ENCODE results near the gene SH3TC1.

Gene SH3TC1

GRCh38 chr4:8228319-8229250, 29.5 kb downstream of the SH3TC1 start:
- peak; percentile 37 to 53 (median 44) for DNase-seq (ENCODE audit: low read depth in 3 of 3, low spot score in 1 of 3)

DNA sequence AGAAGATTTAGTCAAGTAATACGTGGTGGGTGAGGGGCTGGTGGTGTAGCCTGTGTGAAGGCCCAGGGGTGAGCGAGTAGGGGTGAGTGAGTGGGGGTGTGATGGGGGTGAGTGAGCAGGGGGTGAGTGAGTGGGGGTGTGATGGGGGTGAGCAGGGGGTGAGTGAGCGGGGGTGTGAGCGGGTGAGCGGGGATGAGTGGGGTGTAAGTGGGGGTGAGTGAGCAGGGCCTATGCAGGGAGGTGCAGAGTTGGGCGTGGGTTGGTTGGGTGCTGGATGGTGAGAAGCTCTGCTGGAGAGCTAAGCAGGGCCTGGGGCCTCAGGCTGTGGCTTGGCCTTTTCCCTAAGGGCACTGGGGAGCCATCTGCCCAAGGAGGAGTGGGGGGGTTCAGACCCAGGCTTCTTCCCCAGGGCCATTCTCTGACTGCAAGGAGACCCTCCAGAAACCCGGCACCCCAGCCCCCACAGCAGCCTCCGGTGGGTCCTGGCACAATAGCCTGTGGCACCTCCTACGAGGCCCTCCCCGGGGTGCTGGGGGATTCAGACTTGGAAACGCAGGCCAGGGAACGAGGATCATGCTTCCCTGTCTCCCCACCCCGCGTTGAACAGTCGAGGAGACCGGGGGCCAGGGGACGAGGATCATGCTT, 30.4 kb downstream of the SH3TC1 start:
- peak in 1 of 3 donors; percentile 8 for DNase-seq (ENCODE audit: low read depth in 3 of 3, low spot score in 1 of 3)

DNA sequence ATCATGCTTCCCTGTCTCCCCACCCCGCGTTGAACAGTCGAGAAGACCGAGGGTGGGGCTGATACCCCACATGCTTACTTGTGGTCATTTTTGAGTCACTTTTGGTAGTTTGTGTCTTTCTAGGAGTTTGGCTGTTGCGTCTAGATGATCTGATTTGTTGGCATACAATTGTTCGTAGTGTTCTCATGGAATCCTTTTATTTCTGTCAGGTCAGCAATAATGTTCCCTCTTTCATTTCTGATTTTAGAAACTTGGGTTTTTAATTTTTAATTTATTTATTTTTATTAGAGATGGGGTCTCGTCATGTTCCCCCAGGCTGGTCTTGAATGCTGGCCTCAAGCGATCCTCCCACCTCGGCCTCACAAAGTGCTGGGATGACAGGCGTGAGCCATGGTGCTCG, 30.9 kb downstream of the SH3TC1 start:
- no peak for DNase-seq (ENCODE audit: low read depth in 3 of 3, low spot score in 1 of 3)

DNA sequence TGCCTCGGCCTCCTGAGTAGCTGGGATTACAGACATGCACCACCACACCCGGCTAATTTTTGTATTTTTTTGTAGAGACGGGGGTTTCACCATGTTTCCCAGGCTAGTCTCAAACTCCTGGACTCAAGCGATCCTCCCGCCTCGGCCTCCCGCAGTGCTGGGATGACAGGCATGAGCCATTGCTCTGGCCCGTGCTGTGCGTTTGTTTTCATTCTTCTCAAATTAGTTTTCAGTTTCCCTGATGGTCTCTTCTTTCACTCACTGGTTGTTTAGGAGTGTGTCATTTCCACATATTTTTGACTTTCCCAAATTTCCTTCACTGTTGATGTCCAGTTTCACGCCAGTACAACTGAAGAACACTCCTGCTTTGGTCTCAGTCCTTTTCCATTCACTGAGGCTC, 31.8 kb downstream of the SH3TC1 start:
- no peak for DNase-seq (ENCODE audit: low read depth in 3 of 3, low spot score in 1 of 3)

GRCh38 chr4:8231551-8232049, 32.5 kb downstream of the SH3TC1 start:
- DNase-seq (ENCODE audit: low read depth in 3 of 3, low spot score in 1 of 3), result no peak

GRCh38 chr4:8232748-8233147, 33.7 kb downstream of the SH3TC1 start:
- no peak for DNase-seq (ENCODE audit: low read depth in 3 of 3, low spot score in 1 of 3)

DNA sequence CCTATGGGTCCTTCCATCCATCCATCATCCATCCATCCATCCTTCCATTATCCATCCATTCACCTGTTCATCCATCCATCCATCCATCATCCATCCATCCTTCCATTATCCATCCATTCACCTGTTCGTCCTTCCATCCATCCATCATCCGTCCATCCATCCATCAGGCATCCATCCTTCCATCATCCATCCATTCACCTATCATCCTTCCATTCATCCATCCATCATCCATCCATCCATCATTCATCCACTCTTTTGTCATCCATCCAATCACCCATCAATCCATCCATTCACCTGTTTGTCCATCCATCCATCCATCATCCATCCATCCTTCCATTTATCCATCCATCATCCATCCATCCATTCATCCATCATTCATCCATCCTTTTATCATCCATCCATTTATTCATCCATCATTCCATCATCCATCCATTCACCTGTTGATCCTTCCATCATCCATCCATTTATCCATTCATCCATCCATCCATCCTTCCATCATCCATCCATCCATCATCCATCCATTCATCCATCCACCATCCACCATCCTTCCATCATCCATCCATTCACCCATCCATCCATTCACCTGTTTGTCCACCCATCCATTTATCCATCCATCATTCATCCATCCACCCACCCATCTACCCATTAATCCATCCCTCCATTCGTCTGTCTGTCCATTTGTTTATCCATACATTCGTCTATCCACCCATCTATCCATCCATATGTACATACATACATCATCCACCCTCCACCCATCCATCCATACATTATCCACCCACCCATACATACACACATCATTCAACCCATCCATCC, 34.8 kb downstream of the SH3TC1 start:
- no peak for DNase-seq (ENCODE audit: low read depth in 3 of 3, low spot score in 1 of 3)

DNA sequence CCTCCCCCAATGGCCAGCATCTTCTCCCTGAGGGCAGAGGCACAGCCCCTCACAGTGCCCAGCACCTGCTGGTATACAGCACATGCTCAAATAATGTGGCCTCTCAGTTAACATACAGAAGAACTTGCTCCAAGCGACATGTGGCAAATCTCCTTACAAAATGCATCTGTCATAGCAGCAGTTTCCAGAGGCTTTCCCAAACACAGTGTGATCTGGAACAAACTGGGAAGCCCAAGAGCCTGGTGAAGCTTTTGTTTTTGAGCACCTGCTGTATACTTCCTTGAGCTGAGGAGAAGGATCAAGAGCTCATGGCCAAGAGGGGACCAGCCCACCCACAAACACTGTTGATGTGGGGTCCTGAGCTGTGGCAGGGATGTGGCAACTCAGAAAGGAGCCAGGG, 35.6 kb downstream of the SH3TC1 start:
- no peak for DNase-seq (ENCODE audit: low read depth in 3 of 3, low spot score in 1 of 3)

DNA sequence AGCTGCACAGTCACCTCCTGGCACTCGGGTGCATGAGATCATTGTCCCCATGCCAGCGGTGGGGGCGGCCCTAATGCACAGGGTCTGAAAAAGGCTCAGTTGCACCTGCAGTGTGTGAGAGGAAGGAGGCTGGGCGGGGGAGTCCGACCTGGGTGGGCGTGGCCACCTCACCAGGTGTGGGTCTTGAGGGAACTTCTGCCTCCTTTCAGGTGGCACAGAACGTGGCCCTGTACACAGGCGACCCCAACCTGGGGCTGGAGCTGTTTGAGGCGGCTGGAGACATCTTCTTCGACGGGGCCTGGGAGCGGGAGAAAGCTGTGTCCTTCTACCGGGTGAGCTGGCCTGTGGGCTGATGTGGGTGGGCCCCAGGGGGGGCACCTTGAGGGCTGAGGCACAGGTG, 36.1 kb downstream of the SH3TC1 start:
- no peak for DNase-seq (ENCODE audit: low read depth in 3 of 3, low spot score in 1 of 3)

GRCh38 chr4:8235686-8236085, 36.6 kb downstream of the SH3TC1 start:
- no peak for DNase-seq (ENCODE audit: low read depth in 3 of 3, low spot score in 1 of 3)

DNA sequence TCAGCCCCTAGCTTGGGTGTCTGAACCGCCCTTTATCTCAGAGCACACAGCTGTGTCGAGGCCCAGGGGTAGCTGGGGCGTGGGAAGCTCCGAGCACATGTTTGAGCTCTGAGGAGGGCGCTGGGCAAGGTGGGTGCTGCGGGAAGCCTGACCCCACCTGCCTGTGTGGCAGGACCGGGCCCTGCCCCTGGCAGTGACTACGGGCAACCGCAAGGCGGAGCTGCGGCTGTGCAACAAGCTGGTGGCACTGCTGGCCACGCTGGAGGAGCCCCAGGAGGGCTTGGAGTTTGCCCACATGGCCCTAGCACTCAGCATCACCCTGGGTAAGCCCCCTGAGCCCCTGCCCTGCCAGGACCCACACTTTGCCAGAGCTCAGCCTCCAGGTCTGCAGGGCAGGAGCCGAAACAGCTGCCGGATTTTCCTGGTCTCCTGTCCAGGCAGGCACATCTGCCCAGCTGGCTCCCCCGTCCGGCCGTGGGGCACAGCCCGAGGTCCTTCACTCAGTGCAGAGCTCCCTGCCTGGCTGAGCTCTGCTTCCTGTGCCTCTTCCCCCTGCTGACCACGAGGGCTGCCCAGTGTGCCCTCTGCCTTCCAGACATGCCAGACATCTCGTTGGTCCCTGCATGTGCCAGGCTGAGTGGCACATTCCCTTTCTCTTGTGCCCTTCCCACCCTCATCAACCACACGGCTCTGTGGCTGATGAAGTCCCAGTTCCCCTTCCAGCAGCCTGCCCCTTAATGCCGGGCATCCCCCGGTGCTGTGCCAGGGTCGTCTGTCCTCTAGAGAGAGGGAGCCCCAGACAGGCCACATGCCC, 37.2 kb downstream of the SH3TC1 start:
- DNase-seq (ENCODE audit: low read depth in 3 of 3, low spot score in 1 of 3), result no peak

- no peak for DNase-seq (ENCODE audit: low read depth in 3 of 3, low spot score in 1 of 3)
These were observed 37.8 kb downstream of the SH3TC1 start for GRCh38 chr4:8236920-8237195.

DNA sequence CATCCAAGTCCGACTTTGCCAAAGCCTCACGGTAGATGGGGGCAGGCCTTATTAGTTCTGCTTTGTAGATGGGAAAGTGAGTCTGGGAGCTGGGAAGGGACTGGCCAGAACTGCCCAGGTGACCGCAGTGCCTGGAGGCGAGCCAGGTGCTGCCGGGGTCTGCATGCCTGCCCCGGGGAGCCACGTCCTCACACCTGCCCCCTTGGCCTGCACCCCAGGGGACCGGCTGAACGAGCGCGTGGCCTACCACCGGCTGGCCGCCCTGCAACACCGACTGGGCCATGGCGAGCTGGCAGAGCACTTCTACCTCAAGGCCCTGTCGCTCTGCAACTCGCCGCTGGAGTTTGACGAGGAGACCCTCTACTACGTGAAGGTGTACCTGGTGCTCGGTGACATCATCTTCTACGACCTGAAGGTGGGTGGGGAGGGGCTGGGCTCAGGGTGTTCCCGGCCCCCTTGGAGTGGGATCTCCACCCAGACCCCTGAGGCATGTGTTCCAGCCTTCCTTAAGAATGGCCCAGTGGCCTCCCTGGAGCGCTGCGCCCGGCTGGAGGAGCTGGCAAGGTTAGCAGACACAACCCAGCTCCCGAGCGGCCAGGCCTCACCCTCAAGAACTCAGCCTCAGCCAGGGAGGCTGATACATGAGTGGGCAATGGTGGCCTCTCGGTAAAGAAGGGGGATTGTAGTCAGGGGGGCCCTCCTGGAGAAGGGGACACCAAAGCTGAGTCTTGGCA, 38.3 kb downstream of the SH3TC1 start:
- no peak for DNase-seq (ENCODE audit: low read depth in 3 of 3, low spot score in 1 of 3)

- no peak for DNase-seq (ENCODE audit: low read depth in 3 of 3, low spot score in 1 of 3)
These were observed 39.0 kb downstream of the SH3TC1 start for GRCh38 chr4:8238036-8238511.

DNA sequence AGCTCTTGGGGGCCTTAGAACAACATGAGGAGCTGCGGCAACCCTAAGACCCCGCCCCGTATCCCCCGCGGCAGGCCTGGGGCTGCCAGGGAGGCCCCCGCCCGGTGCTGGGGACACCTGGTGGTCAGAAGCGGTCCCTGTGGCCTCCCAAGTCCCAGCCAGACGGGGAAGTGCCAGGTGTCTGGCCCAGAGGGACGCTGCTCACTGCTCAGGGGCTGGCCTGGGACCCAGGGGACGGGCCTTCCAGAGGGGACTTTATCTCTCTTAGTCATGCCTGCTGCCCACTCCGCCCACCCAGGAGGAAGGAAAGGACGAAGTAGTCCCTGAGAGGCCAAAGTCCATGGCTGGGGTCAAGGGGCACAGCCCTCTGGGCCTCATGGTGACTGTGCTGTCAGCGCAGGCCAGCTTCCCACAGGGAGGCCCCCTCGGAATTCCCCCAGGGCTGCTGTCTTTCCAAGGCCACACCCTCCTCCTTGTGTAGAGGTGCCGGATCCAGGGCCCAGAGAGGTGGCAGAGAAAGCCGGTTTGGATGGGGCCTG, 39.5 kb downstream of the SH3TC1 start:
- DNase-seq (ENCODE audit: low read depth in 3 of 3, low spot score in 1 of 3), result no peak

- no peak for DNase-seq (ENCODE audit: low read depth in 3 of 3, low spot score in 1 of 3)
These were observed 40.1 kb downstream of the SH3TC1 start for GRCh38 chr4:8239226-8239625.

GRCh38 chr4:8239661-8240060, 40.6 kb downstream of the SH3TC1 start:
- DNase-seq (ENCODE audit: low read depth in 3 of 3, low spot score in 1 of 3), result no peak

- no peak for DNase-seq (ENCODE audit: low read depth in 3 of 3, low spot score in 1 of 3)
These were observed 41.3 kb downstream of the SH3TC1 start for GRCh38 chr4:8240211-8241041.

- no peak for DNase-seq (ENCODE audit: low read depth in 3 of 3, low spot score in 1 of 3)
These were observed 42.2 kb downstream of the SH3TC1 start for GRCh38 chr4:8241211-8241779.
